Liver (tissue), 9 donors: ENCODE data around the gene CLCN1. TPM values are rescaled to one million over a fixed set of nuclear protein-coding genes. Genes with fewer than 3 reads are reported as not detected.

Experiments used
- DNase-seq: peaks from one replicate; pipeline ENCODE4 v3.0.0-alpha.2; 2017; ENCODE audit warnings: low spot score
- H3K27ac ChIP-seq, 2 donors: one replicate each; pipeline ENCODE4 v1.7.0; 2013; ENCODE audit warnings: inconsistent platforms in 2 of 2, low read length in 2 of 2, control low read depth in 1 of 2, low read depth in 1 of 2, mild to moderate bottlenecking in 1 of 2
- H3K27me3 ChIP-seq, 4 donors: one replicate each; pipeline versions ENCODE4 v1.6.1 to v1.7.0; 2013; ENCODE audit warnings: low read length in 3 of 4, inconsistent platforms in 1 of 4, mild to moderate bottlenecking in 1 of 4, moderate library complexity in 1 of 4; ENCODE audit not compliant: control insufficient read depth in 4 of 4, insufficient read depth in 4 of 4
- H3K36me3 ChIP-seq, 4 donors: one replicate each; pipeline versions ENCODE4 v1.6.1 to v1.7.0; 2013; ENCODE audit warnings: low read length in 3 of 4, mild to moderate bottlenecking in 3 of 4, low read depth in 1 of 4, moderate library complexity in 1 of 4; ENCODE audit not compliant: control insufficient read depth in 4 of 4, insufficient read depth in 3 of 4
- H3K4me1 ChIP-seq, 4 donors: one replicate each; pipeline versions ENCODE4 v1.6.1 to v1.7.0; 2013; ENCODE audit warnings: low read length in 3 of 4, mild to moderate bottlenecking in 3 of 4, moderate library complexity in 1 of 4; ENCODE audit not compliant: control insufficient read depth in 4 of 4, insufficient read depth in 4 of 4
- H3K4me3 ChIP-seq, 3 donors: one replicate each; pipeline versions ENCODE4 v1.6.1 to v1.7.0; 2013; ENCODE audit warnings: low read length in 3 of 3, control low read depth in 1 of 3, low read depth in 1 of 3, mild to moderate bottlenecking in 1 of 3
- H3K9ac ChIP-seq, 2 donors: one replicate each; pipeline ENCODE4 v1.7.0; 2013; ENCODE audit warnings: low read length in 2 of 2, mild to moderate bottlenecking in 2 of 2, moderate library complexity in 2 of 2, control low read depth in 1 of 2, low read depth in 1 of 2
- H3K9me3 ChIP-seq, 4 donors: one replicate each; pipeline versions ENCODE4 v1.6.1 to v1.7.0; 2013; ENCODE audit warnings: low read length in 3 of 4; ENCODE audit not compliant: control insufficient read depth in 4 of 4
- EGR1 ChIP-seq, 2 donors: IDR thresholded peaks; 2 replicates each; pipeline ENCODE4 v1.6.1; 2016 to 2018; ENCODE audit warnings: antibody characterized with exemption in 2 of 2, low read depth in 2 of 2
- FOXA1 ChIP-seq: IDR thresholded peaks from 2 replicates; pipeline ENCODE4 v1.6.1; 2016; ENCODE audit warnings: antibody characterized with exemption
- FOXA2 ChIP-seq: IDR thresholded peaks from 2 replicates; pipeline ENCODE4 v1.6.1; 2016; ENCODE audit warnings: antibody characterized with exemption
- HNF4A ChIP-seq, 2 donors: conservative IDR thresholded peaks; 2 replicates each; pipeline ENCODE4 v1.6.1; 2016; ENCODE audit warnings: antibody characterized with exemption in 2 of 2, mild to moderate bottlenecking in 2 of 2
- HNF4G ChIP-seq: IDR thresholded peaks from 2 replicates; pipeline ENCODE4 v1.6.1; 2016; ENCODE audit warnings: antibody characterized with exemption
- JUND ChIP-seq, 2 donors: IDR thresholded peaks; 2 replicates each; pipeline ENCODE4 v1.6.1; 2016; ENCODE audit warnings: antibody characterized with exemption in 2 of 2
- MAX ChIP-seq: IDR thresholded peaks from 2 replicates; pipeline ENCODE4 v1.6.1; 2016; ENCODE audit warnings: antibody characterized with exemption
- RAD21 ChIP-seq, 2 donors: IDR thresholded peaks; 2 replicates each; pipeline ENCODE4 v1.6.1; 2016; ENCODE audit warnings: antibody characterized with exemption in 2 of 2, mild to moderate bottlenecking in 2 of 2
- REST ChIP-seq: IDR thresholded peaks from 2 replicates; pipeline ENCODE4 v1.6.1; 2016; ENCODE audit warnings: antibody characterized with exemption, mild to moderate bottlenecking
- SP1 ChIP-seq: IDR thresholded peaks from 2 replicates; pipeline ENCODE4 v1.6.1; 2018; ENCODE audit warnings: antibody characterized with exemption, mild to moderate bottlenecking
- TAF1 ChIP-seq: conservative IDR thresholded peaks from 2 replicates; pipeline ENCODE4 v1.6.1; 2016; ENCODE audit warnings: antibody characterized with exemption, mild to moderate bottlenecking
- YY1 ChIP-seq: IDR thresholded peaks from 2 replicates; pipeline ENCODE4 v1.6.1; 2016; ENCODE audit warnings: antibody characterized with exemption, mild to moderate bottlenecking
- ZBTB33 ChIP-seq: IDR thresholded peaks from 2 replicates; pipeline ENCODE4 v1.6.1; 2016; ENCODE audit warnings: antibody characterized with exemption
- WGBS: extraction: QIAGEN DNeasy Blood & Tissue Kit; methylation state at CpG from one replicate; pipeline ENCODE4 v1.1.7; 2013; 5-methylcytosine and 5-hydroxymethylcytosine counted together
- polyA plus RNA-seq, 2 donors: library from polyadenylated mRNA; stranded (reverse) in 1 of 2; unstranded in 1 of 2; fragments of 200-250 nt in 1 of 2; fragments of >200 nt in 1 of 2; fragmentation: Nextera tagmentation in 1 of 2; extraction: Ambion mirVana in 1 of 2; gene quantifications; one replicate each; pipeline versions ENCODE4 v1.2.1 to v1.2.3, GENCODE V29; 2013 to 2015
- total RNA-seq, 2 donors: library from RNA; depleted of rRNA; stranded (reverse); fragments of >200 nt; gene quantifications; one replicate each; pipeline ENCODE4 v1.2.3, GENCODE V29; 2014
- TF ChIP-seq, protein P1 (sequence below): fragments of 150-350 bp; IDR thresholded peaks from 2 replicates; pipeline ENCODE4 v1.5.1; 2017; ENCODE audit warnings: improper control_type of control experiment, low read depth, low read length; ENCODE audit not compliant: missing input control
- TF ChIP-seq, protein P2 (sequence below): IDR thresholded peaks from 2 replicates; pipeline ENCODE4 v1.6.1; 2016; ENCODE audit warnings: antibody characterized with exemption
- donor health status: healthy.
- donor health status: healthy.
- donor health status: healthy.
- donor health status: healthy.
- donor health status: healthy.

CLCN1 gene
- total and polyA plus RNA-seq, 4 donors: 0.01 to 0.08 TPM; not detected in 2

DNA sequence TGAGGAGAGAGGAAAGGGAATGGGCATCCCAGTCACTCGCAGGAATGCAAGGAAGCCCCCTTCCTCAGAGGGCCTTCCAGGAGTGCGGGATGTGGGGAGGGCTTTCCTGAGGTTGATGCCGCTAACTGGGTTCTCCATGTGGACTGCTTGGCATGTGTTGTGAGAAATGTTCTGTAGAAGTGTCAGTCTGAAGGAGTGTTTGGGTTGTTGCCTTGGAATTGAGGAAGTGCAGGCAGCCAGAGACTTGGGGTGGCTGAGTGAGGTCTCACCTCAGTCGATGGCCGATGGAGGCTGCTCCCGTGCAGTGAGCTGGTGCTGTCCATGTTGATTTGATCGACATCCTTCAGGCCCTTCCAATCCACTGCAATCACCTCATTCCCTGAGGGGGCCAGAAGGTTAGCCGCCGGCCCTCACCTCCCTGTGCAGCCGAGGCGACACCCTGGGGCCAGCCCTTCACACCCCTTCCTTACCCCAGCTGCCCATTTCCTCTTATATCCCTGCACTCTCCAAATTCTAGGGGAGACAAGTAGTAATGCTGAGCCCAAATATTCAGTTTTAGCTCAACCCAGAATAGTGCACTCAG, 44.0 kb downstream of the CLCN1 start:
- H3K4me3 ChIP-seq: no peak overlapping the region
- no peak overlapping the region for H3K27ac ChIP-seq
- H3K4me1 ChIP-seq: peaks cover 3 to 9% (median 7%) of the 10 kb centered on the region in 4 donors
- TF ChIP-seq HNF4G (no peak), FOXA2 (no peak), MAX (no peak), SP1 (no peak), YY1 (no peak), REST (no peak), TAF1 (no peak), RAD21 (IDR thresholded peaks at IDR 0.05) (no peak), JUND (IDR thresholded peaks at IDR 0.05) (no peak), FOXA1 (no peak), EGR1 (IDR thresholded peaks at IDR 0.05; ENCODE audit: low read depth in 2 of 2) (no peak)
- TF ChIP-seq, protein P1, sequence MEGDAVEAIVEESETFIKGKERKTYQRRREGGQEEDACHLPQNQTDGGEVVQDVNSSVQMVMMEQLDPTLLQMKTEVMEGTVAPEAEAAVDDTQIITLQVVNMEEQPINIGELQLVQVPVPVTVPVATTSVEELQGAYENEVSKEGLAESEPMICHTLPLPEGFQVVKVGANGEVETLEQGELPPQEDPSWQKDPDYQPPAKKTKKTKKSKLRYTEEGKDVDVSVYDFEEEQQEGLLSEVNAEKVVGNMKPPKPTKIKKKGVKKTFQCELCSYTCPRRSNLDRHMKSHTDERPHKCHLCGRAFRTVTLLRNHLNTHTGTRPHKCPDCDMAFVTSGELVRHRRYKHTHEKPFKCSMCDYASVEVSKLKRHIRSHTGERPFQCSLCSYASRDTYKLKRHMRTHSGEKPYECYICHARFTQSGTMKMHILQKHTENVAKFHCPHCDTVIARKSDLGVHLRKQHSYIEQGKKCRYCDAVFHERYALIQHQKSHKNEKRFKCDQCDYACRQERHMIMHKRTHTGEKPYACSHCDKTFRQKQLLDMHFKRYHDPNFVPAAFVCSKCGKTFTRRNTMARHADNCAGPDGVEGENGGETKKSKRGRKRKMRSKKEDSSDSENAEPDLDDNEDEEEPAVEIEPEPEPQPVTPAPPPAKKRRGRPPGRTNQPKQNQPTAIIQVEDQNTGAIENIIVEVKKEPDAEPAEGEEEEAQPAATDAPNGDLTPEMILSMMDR: no peak
- TF ChIP-seq, protein P2, sequence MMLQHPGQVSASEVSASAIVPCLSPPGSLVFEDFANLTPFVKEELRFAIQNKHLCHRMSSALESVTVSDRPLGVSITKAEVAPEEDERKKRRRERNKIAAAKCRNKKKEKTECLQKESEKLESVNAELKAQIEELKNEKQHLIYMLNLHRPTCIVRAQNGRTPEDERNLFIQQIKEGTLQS: no peak
- no peaks in the 10 kb centered on the region for H3K36me3 ChIP-seq
- H3K9ac ChIP-seq: no peak overlapping the region
- no peak for DNase-seq
- 81% methylated on average over 11 of the region's 11 CpGs for WGBS
- no peaks in the 10 kb centered on the region for H3K9me3 ChIP-seq
- H3K27me3 ChIP-seq: peaks cover 0 to 6% (median 2%) of the 10 kb centered on the region in 4 donors

DNA sequence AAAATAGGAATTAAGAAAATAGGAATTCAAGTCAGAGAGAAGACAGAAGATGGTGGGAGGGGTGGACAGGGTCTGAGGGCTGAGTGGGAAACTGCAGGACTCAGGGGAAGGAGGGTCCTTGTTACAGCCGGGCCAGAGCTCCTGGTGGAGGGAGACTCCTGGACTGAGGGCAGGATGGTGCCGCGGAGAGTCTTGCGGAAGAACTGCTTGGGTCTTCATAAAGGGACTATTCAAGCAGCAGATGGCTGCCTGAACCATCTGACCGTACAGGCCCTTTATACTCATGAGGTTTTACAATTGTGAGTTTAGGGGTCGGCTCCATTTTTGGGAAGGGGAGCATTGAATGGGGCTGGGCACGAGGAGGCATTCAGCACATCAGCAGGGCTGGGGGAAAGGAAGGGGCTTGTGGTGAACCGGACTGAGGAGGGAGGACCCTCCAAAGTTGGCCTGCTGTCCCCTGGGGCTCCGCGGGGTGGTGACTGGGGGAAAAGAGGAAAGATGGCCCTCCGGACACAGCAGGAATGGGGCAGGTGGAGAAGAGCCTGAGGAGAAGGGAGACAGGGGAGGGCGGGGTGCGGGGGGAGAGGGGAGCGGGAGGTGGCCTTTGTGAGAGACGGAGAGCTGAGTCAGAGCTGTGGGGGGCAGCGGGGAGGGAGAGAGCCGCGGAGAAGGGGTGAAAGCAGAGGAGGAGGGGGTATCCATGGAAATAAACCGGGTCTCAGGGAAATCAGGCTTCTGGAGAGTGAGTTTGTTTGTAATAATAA, 45.1 kb downstream of the CLCN1 start:
- Histone ChIP-seq H3K36me3 (no peaks in the 10 kb centered on the region), H3K9ac (no peak overlapping the region), H3K4me3 (no peak overlapping the region), H3K27ac (no peak overlapping the region), H3K4me1 (peaks cover 3 to 9% (median 7%) of the 10 kb centered on the region in 4 donors), H3K9me3 (no peaks in the 10 kb centered on the region), H3K27me3 (peaks cover 0 to 6% (median 2%) of the 10 kb centered on the region in 4 donors)
- 50% methylated on average over 19 of the region's 19 CpGs for WGBS
- no peak for DNase-seq
- TF ChIP-seq TAF1 (no peak), SP1 (no peak), HNF4G (no peak), YY1 (no peak), ZBTB33 (no peak), FOXA2 (no peak), HNF4A (conservative IDR thresholded peaks at IDR 0.05) (no peak), EGR1 (IDR thresholded peaks at IDR 0.05; ENCODE audit: low read depth in 2 of 2) (no peak), JUND (IDR thresholded peaks at IDR 0.05) (no peak)
